K562 (cell line): ENCODE data around the gene ZCCHC3. TPM values are rescaled to one million over a fixed set of nuclear protein-coding genes. Genes with fewer than 3 reads are reported as not detected.

Source experiments
- C11orf30 ChIP-seq: fragments of 450-650 bp; IDR thresholded peaks from 2 replicates; pipeline ENCODE4 v1.6.1; 2016; ENCODE audit warnings: low read depth, mild to moderate bottlenecking
- DPF2 ChIP-seq: fragments of 450-650 bp; IDR thresholded peaks from 2 replicates; pipeline ENCODE4 v1.6.1; 2016
- GABPB1 ChIP-seq: sonication (generic); formaldehyde crosslinking; IDR thresholded peaks from 2 replicates; pipeline ENCODE4 v1.8.0; 2022; ENCODE audit warnings: mild to moderate bottlenecking, missing genetic modification reagents
- HMG20A ChIP-seq: fragments of 450-650 bp; formaldehyde crosslinking; conservative IDR thresholded peaks from 2 replicates; pipeline ENCODE4 v1.4.0; 2020; ENCODE audit warnings: mild to moderate bottlenecking, mixed read lengths
- L3MBTL2 ChIP-seq: fragments of 450-650 bp; IDR thresholded peaks from 2 replicates; pipeline ENCODE4 v1.6.1; 2016; ENCODE audit warnings: mild to moderate bottlenecking, moderate library complexity
- LEF1 ChIP-seq: fragments of 450-650 bp; IDR thresholded peaks from 2 replicates; pipeline ENCODE4 v1.6.1; 2016; ENCODE audit warnings: mild to moderate bottlenecking
- MED1 ChIP-seq: sonication (generic); formaldehyde crosslinking; IDR thresholded peaks from 2 replicates; pipeline ENCODE4 v1.8.1; 2023; ENCODE audit warnings: missing genetic modification reagents, borderline replicate concordance
- NR1H2 ChIP-seq: sonication (generic); formaldehyde crosslinking; IDR thresholded peaks from 2 replicates; pipeline ENCODE4 v1.4.0; 2020; ENCODE audit warnings: mild to moderate bottlenecking, missing genetic modification reagents
- NR2F6 ChIP-seq: fragments of 450-650 bp; formaldehyde crosslinking; IDR thresholded peaks from 2 replicates; pipeline ENCODE4 v1.4.0; 2020; ENCODE audit warnings: mild to moderate bottlenecking
- POLR2A ChIP-seq: fragments of 450-650 bp; conservative IDR thresholded peaks from 2 replicates; pipeline ENCODE4 v1.6.1; 2016
- POLR3A ChIP-seq: IDR thresholded peaks from 2 replicates; pipeline ENCODE4 v1.6.1; 2011; ENCODE audit warnings: borderline replicate concordance, mild to moderate bottlenecking, moderate library complexity; ENCODE audit not compliant: insufficient read length, insufficient read depth; ENCODE audit errors: extremely low read depth
- PTBP1 ChIP-seq: fragments of 200-400 bp; formaldehyde crosslinking; IDR thresholded peaks from 2 replicates; pipeline ENCODE4 v1.6.1; 2017; ENCODE audit warnings: low read depth, low read length
- SLC30A9 ChIP-seq: fragments of 250-450 bp; sonication (Bioruptor Pico); IDR thresholded peaks from 2 replicates; pipeline ENCODE4 v1.8.0; 2022; ENCODE audit warnings: mild to moderate bottlenecking, moderate library complexity
- SNIP1 ChIP-seq: fragments of 450-650 bp; IDR thresholded peaks from 2 replicates; pipeline ENCODE4 v1.7.1; 2017; ENCODE audit warnings: low read depth, mild to moderate bottlenecking
- STAG1 ChIP-seq: sonication (generic); formaldehyde crosslinking; IDR thresholded peaks from 2 replicates; pipeline ENCODE4 v1.5.0; 2020; ENCODE audit warnings: missing genetic modification reagents, borderline replicate concordance
- U2AF2 ChIP-seq: fragments of 200-400 bp; formaldehyde crosslinking; optimal IDR thresholded peaks from 2 replicates; pipeline ENCODE3; 2017; ENCODE audit warnings: low read depth, mild to moderate bottlenecking, low read length
- YY1 ChIP-seq, 3 experiments: IDR thresholded peaks; 2 replicates each; pipeline ENCODE4 v1.6.1; 2011; ENCODE audit warnings: low read length in 2 of 3, mild to moderate bottlenecking in 2 of 3, moderate library complexity in 2 of 3, borderline replicate concordance in 1 of 3, control low read depth in 1 of 3, low read depth in 1 of 3; ENCODE audit not compliant: insufficient read depth in 3 of 3, insufficient replicate concordance in 2 of 3, control insufficient read depth in 1 of 3, insufficient read length in 1 of 3; ENCODE audit errors: extremely low read depth in 1 of 3
- ZNF699 ChIP-seq: fragments of 250-450 bp; sonication (Bioruptor Pico); IDR thresholded peaks from 2 replicates; pipeline ENCODE4 v1.8.0; 2021; ENCODE audit warnings: mild to moderate bottlenecking, moderate library complexity; ENCODE audit not compliant: insufficient replicate concordance
- polyA plus RNA-seq, 8 experiments: library from polyadenylated mRNA; depleted of rRNA in 4 of 8; stranded (reverse) in 5 of 8; unstranded in 3 of 8; fragments of >200 nt; fragmentation: Nextera tagmentation in 2 of 8; fragmentation: Illumina TruSeq in 1 of 8; extraction: Ambion mirVana in 2 of 8; extraction: Trizol in 1 of 8; gene quantifications; 2 replicates each; pipeline versions ENCODE4 v1.2.1 to v1.2.3, GENCODE V29; 2011 to 2014; ENCODE audit warnings: inconsistent platforms in 1 of 8, missing spikeins in 1 of 8
- total RNA-seq, 7 experiments: library from RNA; depleted of rRNA in 6 of 7; stranded (reverse); fragments of >200 nt in 6 of 7; fragmentation: Illumina TruSeq in 2 of 7; extraction: Trizol in 2 of 7; gene quantifications; 2 replicates each; pipeline versions ENCODE4 v1.2.1 to v1.2.3, GENCODE V29; 2011 to 2021; ENCODE audit warnings: low replicate concordance in 1 of 7
- TF ChIP-seq, protein P1 (sequence below): conservative IDR thresholded peaks from 2 replicates; pipeline ENCODE4 v1.6.1; 2011; ENCODE audit warnings: low read depth, mild to moderate bottlenecking, low read length; ENCODE audit not compliant: control insufficient read depth
- TF ChIP-seq, protein P2 (sequence below): fragments of 250-450 bp; sonication (Bioruptor Pico); IDR thresholded peaks from 2 replicates; pipeline ENCODE4 v1.5.0; 2020; ENCODE audit warnings: mild to moderate bottlenecking
- TF ChIP-seq, protein P3 (sequence below): fragments of 450-650 bp; formaldehyde crosslinking; IDR thresholded peaks from 2 replicates; pipeline ENCODE4 v1.4.0; 2020; ENCODE audit warnings: mild to moderate bottlenecking, moderate library complexity
- TF ChIP-seq, protein P4 (sequence below): sonication (generic); formaldehyde crosslinking; IDR thresholded peaks from 2 replicates; pipeline ENCODE4 v1.8.0; 2022; ENCODE audit warnings: mild to moderate bottlenecking, missing genetic modification reagents
- TF ChIP-seq, protein P5 (sequence below): fragments of 250-450 bp; sonication (Bioruptor Pico); IDR thresholded peaks from 2 replicates; pipeline ENCODE4 v1.5.0; 2021

ZCCHC3 gene
- total and polyA plus RNA-seq, 9 of the 15 experiments (the other 6 are each of a cell fraction or from before 2014, with no cell fraction given): 2.8 to 23.3 (median 16.5) TPM

DNA sequence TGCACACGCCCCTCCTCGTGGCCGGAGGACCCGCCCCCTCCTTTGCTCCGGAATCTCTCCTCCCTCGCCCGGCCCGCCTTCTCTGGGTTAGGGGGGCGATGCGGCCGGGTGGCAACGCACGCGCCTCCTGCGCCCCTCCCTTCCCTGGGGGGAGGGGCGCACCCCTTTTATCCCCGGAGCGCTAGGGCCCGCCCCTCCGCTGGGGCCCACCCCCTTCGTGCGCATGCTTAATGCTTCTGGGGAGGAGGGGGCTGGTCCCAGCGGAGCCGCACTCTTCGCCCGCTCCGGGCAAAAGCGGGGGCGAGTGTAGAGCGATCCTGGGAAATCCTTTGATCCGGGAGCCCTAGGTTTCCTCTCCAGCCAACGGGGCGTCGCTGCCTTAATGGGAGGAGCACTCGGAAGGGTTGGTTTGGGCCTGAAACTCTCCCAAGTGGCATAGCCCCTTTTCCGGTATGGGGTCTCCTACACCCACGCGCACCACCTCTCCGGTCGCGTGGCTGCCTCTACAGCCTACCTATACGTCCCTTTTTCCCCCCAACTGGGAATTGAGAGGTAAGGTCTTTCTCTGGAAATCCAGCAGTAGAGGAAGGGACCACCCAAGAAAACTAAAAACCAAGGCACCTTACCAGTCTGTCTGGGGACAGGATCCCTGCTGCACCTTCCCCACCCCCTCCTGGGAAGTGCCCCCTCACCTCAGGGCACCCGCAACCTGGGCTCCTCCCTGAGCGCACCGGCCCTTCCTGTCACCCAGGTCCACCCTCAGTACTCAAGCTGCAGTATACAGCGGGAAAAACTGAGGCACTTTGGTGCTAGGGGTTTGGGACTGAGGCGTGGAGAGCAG is 30.0 kb downstream of the ZCCHC3 start (continued):
- TF ChIP-seq C11orf30 (no peak), STAG1 (CRISPR knock-in tag) (no peak), LEF1 (no peak), MED1 (CRISPR knock-in tag) (no peak), SLC30A9 (no peak), POLR3A (no peak), SNIP1 (no peak), NR1H2 (no peak), NR2F6 (CRISPR knock-in tag) (no peak), L3MBTL2 (peak; percentile 38), POLR2A (peak; percentile 75), GABPB1 (CRISPR knock-in tag) (no peak), U2AF2 (no peak), PTBP1 (no peak), YY1 (IDR thresholded peaks at IDR 0.05; ENCODE audit: borderline replicate concordance in 1 of 3, control insufficient read depth in 1 of 3, extremely low read depth in 1 of 3, insufficient read depth in 3 of 3, insufficient read length in 1 of 3, insufficient replicate concordance in 2 of 3, low read depth in 1 of 3, low read length in 2 of 3) (no peak), DPF2 (no peak), HMG20A (CRISPR knock-in tag) (no peak), ZNF699 (CRISPR knock-in tag) (no peak)
- TF ChIP-seq, protein P1, sequence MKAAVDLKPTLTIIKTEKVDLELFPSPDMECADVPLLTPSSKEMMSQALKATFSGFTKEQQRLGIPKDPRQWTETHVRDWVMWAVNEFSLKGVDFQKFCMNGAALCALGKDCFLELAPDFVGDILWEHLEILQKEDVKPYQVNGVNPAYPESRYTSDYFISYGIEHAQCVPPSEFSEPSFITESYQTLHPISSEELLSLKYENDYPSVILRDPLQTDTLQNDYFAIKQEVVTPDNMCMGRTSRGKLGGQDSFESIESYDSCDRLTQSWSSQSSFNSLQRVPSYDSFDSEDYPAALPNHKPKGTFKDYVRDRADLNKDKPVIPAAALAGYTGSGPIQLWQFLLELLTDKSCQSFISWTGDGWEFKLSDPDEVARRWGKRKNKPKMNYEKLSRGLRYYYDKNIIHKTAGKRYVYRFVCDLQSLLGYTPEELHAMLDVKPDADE: no peak
- TF ChIP-seq, protein P2, sequence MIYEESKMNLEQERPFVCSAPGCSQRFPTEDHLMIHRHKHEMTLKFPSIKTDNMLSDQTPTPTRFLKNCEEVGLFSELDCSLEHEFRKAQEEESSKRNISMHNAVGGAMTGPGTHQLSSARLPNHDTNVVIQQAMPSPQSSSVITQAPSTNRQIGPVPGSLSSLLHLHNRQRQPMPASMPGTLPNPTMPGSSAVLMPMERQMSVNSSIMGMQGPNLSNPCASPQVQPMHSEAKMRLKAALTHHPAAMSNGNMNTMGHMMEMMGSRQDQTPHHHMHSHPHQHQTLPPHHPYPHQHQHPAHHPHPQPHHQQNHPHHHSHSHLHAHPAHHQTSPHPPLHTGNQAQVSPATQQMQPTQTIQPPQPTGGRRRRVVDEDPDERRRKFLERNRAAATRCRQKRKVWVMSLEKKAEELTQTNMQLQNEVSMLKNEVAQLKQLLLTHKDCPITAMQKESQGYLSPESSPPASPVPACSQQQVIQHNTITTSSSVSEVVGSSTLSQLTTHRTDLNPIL: no peak
- TF ChIP-seq, protein P3, sequence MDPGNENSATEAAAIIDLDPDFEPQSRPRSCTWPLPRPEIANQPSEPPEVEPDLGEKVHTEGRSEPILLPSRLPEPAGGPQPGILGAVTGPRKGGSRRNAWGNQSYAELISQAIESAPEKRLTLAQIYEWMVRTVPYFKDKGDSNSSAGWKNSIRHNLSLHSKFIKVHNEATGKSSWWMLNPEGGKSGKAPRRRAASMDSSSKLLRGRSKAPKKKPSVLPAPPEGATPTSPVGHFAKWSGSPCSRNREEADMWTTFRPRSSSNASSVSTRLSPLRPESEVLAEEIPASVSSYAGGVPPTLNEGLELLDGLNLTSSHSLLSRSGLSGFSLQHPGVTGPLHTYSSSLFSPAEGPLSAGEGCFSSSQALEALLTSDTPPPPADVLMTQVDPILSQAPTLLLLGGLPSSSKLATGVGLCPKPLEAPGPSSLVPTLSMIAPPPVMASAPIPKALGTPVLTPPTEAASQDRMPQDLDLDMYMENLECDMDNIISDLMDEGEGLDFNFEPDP (CRISPR knock-in tag): no peak
- TF ChIP-seq, protein P4, sequence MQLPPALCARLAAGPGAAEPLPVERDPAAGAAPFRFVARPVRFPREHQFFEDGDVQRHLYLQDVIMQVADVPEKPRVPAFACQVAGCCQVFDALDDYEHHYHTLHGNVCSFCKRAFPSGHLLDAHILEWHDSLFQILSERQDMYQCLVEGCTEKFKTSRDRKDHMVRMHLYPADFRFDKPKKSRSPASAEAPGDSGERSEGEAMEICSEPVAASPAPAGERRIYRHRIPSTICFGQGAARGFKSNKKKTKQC (CRISPR knock-in tag): no peak
- TF ChIP-seq, protein P5, sequence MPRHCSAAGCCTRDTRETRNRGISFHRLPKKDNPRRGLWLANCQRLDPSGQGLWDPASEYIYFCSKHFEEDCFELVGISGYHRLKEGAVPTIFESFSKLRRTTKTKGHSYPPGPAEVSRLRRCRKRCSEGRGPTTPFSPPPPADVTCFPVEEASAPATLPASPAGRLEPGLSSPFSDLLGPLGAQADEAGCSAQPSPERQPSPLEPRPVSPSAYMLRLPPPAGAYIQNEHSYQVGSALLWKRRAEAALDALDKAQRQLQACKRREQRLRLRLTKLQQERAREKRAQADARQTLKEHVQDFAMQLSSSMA (CRISPR knock-in tag): no peak
